ENCODE measurements around the gene RPL12. TPM values are rescaled to one million over a fixed set of nuclear protein-coding genes. Genes with fewer than 3 reads are reported as not detected.

RPL12 gene
- total RNA-seq, 1 donor from 2014 or later: 1,018 TPM

- H3K36me3 ChIP-seq: peaks cover 43% of the 10 kb centered on the region
- no peak for ATAC-seq
- TF ChIP-seq CTCF (IDR thresholded peaks at IDR 0.05): no peak
- no peaks in the 10 kb centered on the region for H3K27me3 ChIP-seq (ENCODE audit: low read depth)
- H3K9me3 ChIP-seq: no peaks in the 10 kb centered on the region
- no peak for DNase-seq
- H3K4me3 ChIP-seq: no peak overlapping the region
- intact Hi-C loops (cut with DNase I): no loop called here
- no peak overlapping the region for H3K27ac ChIP-seq
- H3K4me1 ChIP-seq: peaks cover 4% of the 10 kb centered on the region
These were observed 47.6 kb downstream of the RPL12 start for GRCh38 chr9:127403507-127404192.

GRCh38 chr9:127402401-127403090 is 48.7 kb downstream of the RPL12 start:
- H3K27ac ChIP-seq: no peak overlapping the region
- H3K4me3 ChIP-seq: no peak overlapping the region
- H3K27me3 ChIP-seq (ENCODE audit: low read depth): no peaks in the 10 kb centered on the region
- intact Hi-C loops (cut with DNase I): no loop called here
- no peak for DNase-seq
- no peaks in the 10 kb centered on the region for H3K9me3 ChIP-seq
- peaks cover 43% of the 10 kb centered on the region for H3K36me3 ChIP-seq
- no peak for TF ChIP-seq CTCF (IDR thresholded peaks at IDR 0.05)
- peaks cover 15% of the 10 kb centered on the region for H3K4me1 ChIP-seq
- ATAC-seq: no peak

- Histone ChIP-seq H3K36me3 (peaks cover 30% of the 10 kb centered on the region), H3K4me3 (no peak overlapping the region), H3K27ac (no peak overlapping the region), H3K4me1 (peaks cover 22% of the 10 kb centered on the region), H3K9me3 (no peaks in the 10 kb centered on the region), H3K27me3 (ENCODE audit: low read depth) (no peaks in the 10 kb centered on the region)
- intact Hi-C loops (cut with DNase I): no loop called here
- ATAC-seq (no peak), DNase-seq (no peak)
- no peak for TF ChIP-seq CTCF (IDR thresholded peaks at IDR 0.05)
These were observed 51.4 kb downstream of the RPL12 start for GRCh38 chr9:127399736-127400269.

- H3K27ac ChIP-seq: no peak overlapping the region
- H3K4me3 ChIP-seq: peak overlapping the region; percentile 79
- peaks cover 20% of the 10 kb centered on the region for H3K36me3 ChIP-seq
- DNase-seq (no peak), ATAC-seq (no peak)
- intact Hi-C loops (cut with DNase I): no loop called here
- no peaks in the 10 kb centered on the region for H3K9me3 ChIP-seq
- H3K27me3 ChIP-seq (ENCODE audit: low read depth): no peaks in the 10 kb centered on the region
- TF ChIP-seq CTCF (IDR thresholded peaks at IDR 0.05): no peak
- peaks cover 22% of the 10 kb centered on the region for H3K4me1 ChIP-seq
These were observed 52.3 kb downstream of the RPL12 start for GRCh38 chr9:127398715-127399400.

- Histone ChIP-seq H3K4me1 (peaks cover 22% of the 10 kb centered on the region), H3K27me3 (ENCODE audit: low read depth) (no peaks in the 10 kb centered on the region)
- intact Hi-C loops (cut with DNase I): no loop called here
These were observed 52.9 kb downstream of the RPL12 start for GRCh38 chr9:127398275-127398647.

More at GRCh38 chr9:127398275-127398647, 52.9 kb downstream of the RPL12 start:
- Histone ChIP-seq H3K27ac (no peak overlapping the region), H3K9me3 (no peaks in the 10 kb centered on the region), H3K36me3 (peaks cover 14% of the 10 kb centered on the region), H3K4me3 (peak overlapping the region; percentile 79)
- no peak for ATAC-seq
- no peak for TF ChIP-seq CTCF (IDR thresholded peaks at IDR 0.05)
- no peak for DNase-seq

Other genes starting within 250 kb of the RPL12 start
- 7.8 TPM for gene GARNL3, start 186.6 kb downstream of the RPL12 start, total RNA-seq
- gene SLC2A8, start 54.2 kb downstream of the RPL12 start, total RNA-seq: 18.5 TPM
- gene ZNF79, start 27.0 kb downstream of the RPL12 start, total RNA-seq: 9.5 TPM
- gene LRSAM1, start 104 bp upstream of the RPL12 start, total RNA-seq: 25.9 TPM
- 88.6 TPM for gene STXBP1, start 160.9 kb upstream of the RPL12 start, total RNA-seq

Data from lower lobe of right lung (tissue), 2 donors.